HCT116 (cell line): ENCODE results near the gene SNED1. TPM values are rescaled to one million over a fixed set of nuclear protein-coding genes. Genes with fewer than 3 reads are reported as not detected.

Experiments
- ATAC-seq: fragments of 200-7000 bp; cut with Tn5 transposase; 2 replicates; pipeline ENCODE4 v1.9.1; 2020; ENCODE audit warnings: mild to moderate bottlenecking, moderate library complexity
- BruUV-seq: library from RNA; stranded (reverse); fragments of 400-500 nt; replicated peaks from 2 replicates; lab custom pipeline; 2021; lab: Mats Ljungman, UMichigan
- CTCF ChIA-PET: fragments of 300-600 bp; sonication (Branson Sonifier 250); formaldehyde crosslinking; loops from one replicate; lab custom pipeline; 2021; ENCODE audit warnings: antibody characterized with exemption; lab: Charles Lee
- POLR2A ChIA-PET: fragments of 300-600, 350-600 bp; sonication (Branson Sonifier 250); formaldehyde crosslinking; loops from one replicate; lab custom pipeline; 2021; ENCODE audit warnings: antibody characterized with exemption; lab: Charles Lee
- RAD21 ChIA-PET, 2 experiments: fragments of 300-600 bp; sonication (Branson Sonifier 250); formaldehyde crosslinking; loops; one replicate each; lab custom pipeline; 2023; ENCODE audit warnings: low total read pairs in 2 of 2; ENCODE audit not compliant: uncharacterized antibody in 2 of 2, unreplicated experiment in 2 of 2, low non-redundant PET in 1 of 2; lab: Charles Lee
- DNase-seq: peaks from one replicate; pipeline ENCODE4 v3.0.0-alpha.2; 2010; ENCODE audit warnings: low read depth, low spot score
- H2AFZ ChIP-seq: fragments of 200-600 bp; shearing (Covaris generic), sonication (generic); 2 replicates; pipeline ENCODE4 v1.6.1; 2017; ENCODE audit warnings: low read depth, mixed run types, mixed read lengths, antibody characterized with exemption, low read length; ENCODE audit not compliant: poor library complexity, severe bottlenecking
- H3K27ac ChIP-seq: 2 replicates; pipeline ENCODE4 v1.5.1; 2012; ENCODE audit warnings: low read depth, low read length
- H3K27me3 ChIP-seq: fragments of 200-600 bp; sonication (generic); 2 replicates; pipeline ENCODE4 v1.6.1; 2016; ENCODE audit warnings: mixed run types, low read length, mixed read lengths; ENCODE audit not compliant: insufficient read depth
- H3K36me3 ChIP-seq, 2 experiments: fragments of 200-500 bp in 1 of 2; fragments of 200-600 bp in 1 of 2; sonication (Bioruptor generic) in 1 of 2; sonication (generic) in 1 of 2; 2 replicates each; pipeline versions ENCODE4 v1.5.1 to v1.6.1; 2014 to 2016; ENCODE audit warnings: low read length in 2 of 2, inconsistent platforms in 1 of 2, mixed read lengths in 1 of 2, mixed run types in 1 of 2; ENCODE audit not compliant: insufficient read depth in 2 of 2, control insufficient read depth in 1 of 2
- H3K4me1 ChIP-seq, 2 experiments: fragments of 200-600 bp in 1 of 2; sonication (generic) in 1 of 2; 2 replicates each; pipeline versions ENCODE4 v1.5.1 to v1.6.1; 2012 to 2017; ENCODE audit warnings: low read length in 2 of 2, inconsistent platforms in 1 of 2, mild to moderate bottlenecking in 1 of 2, mixed read lengths in 1 of 2, mixed run types in 1 of 2, moderate library complexity in 1 of 2; ENCODE audit not compliant: insufficient read depth in 2 of 2, control insufficient read depth in 1 of 2
- H3K4me2 ChIP-seq: fragments of 200-600 bp; sonication (generic); 2 replicates; pipeline ENCODE4 v1.6.1; 2017; ENCODE audit warnings: mixed run types, low read length, mixed read lengths
- H3K4me3 ChIP-seq, 2 experiments: fragments of 200-600 bp in 1 of 2; sonication (generic) in 1 of 2; replicated peaks in 1 of 2; 2 replicates each; pipeline ENCODE4 v1.5.1; 2011 to 2016; ENCODE audit warnings: low read length in 2 of 2, control low read depth in 1 of 2, low read depth in 1 of 2, mild to moderate bottlenecking in 1 of 2, mixed read lengths in 1 of 2, mixed run types in 1 of 2
- H3K79me2 ChIP-seq: fragments of 200-600 bp; sonication (generic); 2 replicates; pipeline ENCODE4 v1.6.1; 2017; ENCODE audit warnings: mild to moderate bottlenecking, mixed run types, low read length, moderate library complexity, mixed read lengths; ENCODE audit not compliant: insufficient read depth
- H3K9ac ChIP-seq: fragments of 200-600 bp; sonication (generic); 2 replicates; pipeline ENCODE4 v1.6.1; 2016; ENCODE audit warnings: low read length, mixed read lengths
- H3K9me2 ChIP-seq: fragments of 200-600 bp; sonication (generic), shearing (Covaris generic); 2 replicates; pipeline ENCODE4 v1.6.1; 2017; ENCODE audit warnings: mixed run types, mild to moderate bottlenecking, moderate library complexity; ENCODE audit not compliant: insufficient read depth
- H3K9me3 ChIP-seq, 2 experiments: fragments of 200-500 bp in 1 of 2; fragments of 200-600 bp in 1 of 2; sonication (Bioruptor generic) in 1 of 2; sonication (generic) in 1 of 2; 2 replicates each; pipeline ENCODE4 v1.6.1; 2014 to 2017; ENCODE audit warnings: low read length in 2 of 2, mixed read lengths in 2 of 2, inconsistent platforms in 1 of 2, low read depth in 1 of 2, mild to moderate bottlenecking in 1 of 2, mixed run types in 1 of 2, moderate library complexity in 1 of 2; ENCODE audit not compliant: control insufficient read depth in 1 of 2, insufficient read depth in 1 of 2
- H4K20me1 ChIP-seq: fragments of 200-600 bp; sonication (generic), shearing (Covaris generic); 2 replicates; pipeline ENCODE4 v1.6.1; 2017; ENCODE audit warnings: mixed run types, mild to moderate bottlenecking, moderate library complexity; ENCODE audit not compliant: insufficient read depth
- CBX3 ChIP-seq: IDR thresholded peaks from 2 replicates; pipeline ENCODE4 v1.6.1; 2012; ENCODE audit warnings: low read depth
- CEBPB ChIP-seq: IDR thresholded peaks from 2 replicates; pipeline ENCODE4 v1.6.1; 2012; ENCODE audit warnings: low read depth
- CTCF ChIP-seq, 3 experiments: fragments of 200-600 bp in 1 of 3; sonication (generic) in 1 of 3; IDR thresholded peaks in 2 of 3; conservative IDR thresholded peaks in 1 of 3; 2 replicates each; pipeline ENCODE4 v1.5.1; 2012 to 2017; ENCODE audit warnings: low read depth in 2 of 3, low read length in 2 of 3, antibody characterized with exemption in 1 of 3, borderline replicate concordance in 1 of 3, control low read depth in 1 of 3, mild to moderate bottlenecking in 1 of 3, mixed read lengths in 1 of 3, mixed run types in 1 of 3, moderate library complexity in 1 of 3; ENCODE audit not compliant: insufficient read depth in 1 of 3
- EZH2 ChIP-seq: fragments of 200-600 bp; sonication (generic); IDR thresholded peaks from 2 replicates; pipeline ENCODE4 v1.6.1; 2017; ENCODE audit warnings: antibody characterized with exemption, mixed run types
- FOSL1 ChIP-seq: IDR thresholded peaks from 2 replicates; pipeline ENCODE4 v1.6.1; 2012; ENCODE audit warnings: low read depth
- MAX ChIP-seq: IDR thresholded peaks from 2 replicates; pipeline ENCODE4 v1.6.1; 2012
- POLR2A ChIP-seq: IDR thresholded peaks from 2 replicates; pipeline ENCODE4 v1.7.0; 2011; ENCODE audit warnings: borderline replicate concordance; ENCODE audit not compliant: insufficient read depth, insufficient read length; ENCODE audit errors: extremely low read depth
- RAD21 ChIP-seq: IDR thresholded peaks from 2 replicates; pipeline ENCODE4 v1.6.1; 2012; ENCODE audit warnings: low read depth, mild to moderate bottlenecking
- SIN3A ChIP-seq: IDR thresholded peaks from 2 replicates; pipeline ENCODE4 v1.6.1; 2012; ENCODE audit warnings: low read depth
- SP1 ChIP-seq: IDR thresholded peaks from 2 replicates; pipeline ENCODE4 v1.6.1; 2012; ENCODE audit warnings: low read depth
- SRF ChIP-seq: IDR thresholded peaks from 2 replicates; pipeline ENCODE4 v1.6.1; 2012; ENCODE audit warnings: low read depth
- ZNF274 ChIP-seq: fragments of 200-500 bp; sonication (Bioruptor generic); IDR thresholded peaks from 2 replicates; pipeline ENCODE4 v1.6.1; 2014; ENCODE audit warnings: mild to moderate bottlenecking, low read depth, low read length, inconsistent platforms
- intact Hi-C: fragments of 100-400 bp; cut with micrococcal nuclease; formaldehyde crosslinking; loops from 2 replicates; pipeline ENCODE4 v1.10.0; 2022
- total RNA-seq: library from RNA; stranded (reverse); gene quantifications from one replicate; pipeline ENCODE4 v1.2.1, GENCODE V29; 2021; ENCODE audit not compliant: unreplicated experiment

Gene SNED1
- total RNA-seq, 1 experiment from 2014 or later: 9.6 TPM

GRCh38 chr2:241038374-241039180 lies 40.2 kb downstream of the SNED1 start:
- Histone ChIP-seq H3K36me3 (no peaks in the 10 kb centered on the region), H3K9ac (no peak overlapping the region), H3K9me2 (0 out of 2 replicates have a peak, but pooled peaks cover under 1% of the 10 kb centered on the region), H4K20me1 (no peaks in the 10 kb centered on the region), H3K27ac (no peak overlapping the region), H3K9me3 (no peaks in the 10 kb centered on the region), H3K27me3 (no peaks in the 10 kb centered on the region), H2AFZ (no peak overlapping the region), H3K4me3 (no peak overlapping the region), H3K4me1 (no peaks in the 10 kb centered on the region), H3K4me2 (no peak overlapping the region), H3K79me2 (no peaks in the 10 kb centered on the region)
- CTCF ChIA-PET: no interaction called here
- ATAC-seq (no peak), DNase-seq (no peak)
- BruUV-seq: no TSS peak
- intact Hi-C loops: no loop called here
- RAD21 ChIA-PET: interaction anchor here in 1 of 2 experiments (0.5 kb wide), 1 partner anchor 25 kb away, joined by 4 read pairs; no protein-coding TSS in a partner anchor
- TF ChIP-seq ZNF274: no peak
- no peak for TF ChIP-seq SRF
- TF ChIP-seq CEBPB: no peak
- TF ChIP-seq EZH2: no peak
- no peak for TF ChIP-seq CTCF (IDR thresholded peaks at IDR 0.05 in 2 of 3, conservative IDR thresholded peaks at IDR 0.05 in 1 of 3; ENCODE audit: borderline replicate concordance in 1 of 3, insufficient read depth in 1 of 3, low read depth in 2 of 3, low read length in 2 of 3)
- POLR2A ChIA-PET: no interaction called here

GRCh38 chr2:241039416-241039815 lies 41.0 kb downstream of the SNED1 start:
- H3K4me3 ChIP-seq: no peak overlapping the region
- TF ChIP-seq SIN3A (no peak), CBX3 (no peak), MAX (no peak), EZH2 (no peak), RAD21 (no peak), CEBPB (no peak), CTCF (IDR thresholded peaks at IDR 0.05 in 2 of 3, conservative IDR thresholded peaks at IDR 0.05 in 1 of 3; ENCODE audit: borderline replicate concordance in 1 of 3, insufficient read depth in 1 of 3, low read depth in 2 of 3, low read length in 2 of 3) (no peak), SP1 (no peak), FOSL1 (no peak), POLR2A (no peak)

More at GRCh38 chr2:241039416-241039815, 41.0 kb downstream of the SNED1 start:
- DNase-seq (no peak), ATAC-seq (no peak)
- CTCF ChIA-PET: no interaction called here
- intact Hi-C loops: no loop called here
- Histone ChIP-seq H3K9ac (no peak overlapping the region), H3K36me3 (no peaks in the 10 kb centered on the region), H3K27ac (no peak overlapping the region), H3K9me3 (no peaks in the 10 kb centered on the region), H3K27me3 (no peaks in the 10 kb centered on the region), H3K9me2 (0 out of 2 replicates have a peak, but pooled peaks cover 2% of the 10 kb centered on the region), H3K4me2 (no peak overlapping the region), H3K4me1 (no peaks in the 10 kb centered on the region), H2AFZ (no peak overlapping the region), H3K79me2 (no peaks in the 10 kb centered on the region), H4K20me1 (no peaks in the 10 kb centered on the region)
- RAD21 ChIA-PET: no interaction called here
- POLR2A ChIA-PET: no interaction called here
- BruUV-seq: no TSS peak
